Measurements from ENCODE around the gene MEX3A.
A peak's percentile ranks its signal among the peaks of the same experiment; 100 is the strongest.
"Not testable (repeated sequence)": the region's sequence is repeated elsewhere in the genome, so short reads cannot be mapped to it uniquely, and the experiment has no call there.

Gene MEX3A

GRCh38 chr1:156118177-156118868, 36.1 kb upstream of the MEX3A start:
- DNase-seq (ENCODE audit: low read depth), result no peak

- no peak for DNase-seq (ENCODE audit: low read depth)
Observed at GRCh38 chr1:156117414-156118176, 35.3 kb upstream of the MEX3A start.

GRCh38 chr1:156116731-156117130, 34.5 kb upstream of the MEX3A start:
- DNase-seq (ENCODE audit: low read depth), result not testable (repeated sequence)

- DNase-seq (ENCODE audit: low read depth), result no peak
Observed at GRCh38 chr1:156115514-156116374, 33.5 kb upstream of the MEX3A start.

GRCh38 chr1:156114919-156115513, 32.8 kb upstream of the MEX3A start:
- no peak for DNase-seq (ENCODE audit: low read depth)

GRCh38 chr1:156114101-156114918, 32.0 kb upstream of the MEX3A start, which contains the start of gene LMNA:
TSS of gene LMNA (plus strand) at chr1:156114711. CDS start at chr1:156114919, 208 bp downstream.
- peak; percentile 72 for DNase-seq (ENCODE audit: low read depth)

GRCh38 chr1:156113282-156113950, 31.2 kb upstream of the MEX3A start:
- DNase-seq (ENCODE audit: low read depth), result no peak

- no peak for DNase-seq (ENCODE audit: low read depth)
Observed at GRCh38 chr1:156112276-156113137, 30.2 kb upstream of the MEX3A start.

GRCh38 chr1:156111355-156111962, 29.2 kb upstream of the MEX3A start:
- DNase-seq (ENCODE audit: low read depth), result no peak

- no peak for DNase-seq (ENCODE audit: low read depth)
Observed at GRCh38 chr1:156110252-156110651, 28.0 kb upstream of the MEX3A start.

GRCh38 chr1:156108664-156109241, 26.5 kb upstream of the MEX3A start:
- DNase-seq (ENCODE audit: low read depth), result no peak

GRCh38 chr1:156108057-156108456, 25.8 kb upstream of the MEX3A start:
- no peak for DNase-seq (ENCODE audit: low read depth)

GRCh38 chr1:156106624-156107488, 24.6 kb upstream of the MEX3A start:
- no peak for DNase-seq (ENCODE audit: low read depth)

GRCh38 chr1:156104861-156105832, 22.9 kb upstream of the MEX3A start:
- no peak for DNase-seq (ENCODE audit: low read depth)

GRCh38 chr1:156104065-156104810, 22.0 kb upstream of the MEX3A start:
- DNase-seq (ENCODE audit: low read depth), result no peak

- DNase-seq (ENCODE audit: low read depth), result no peak
Observed at GRCh38 chr1:156103521-156103947, 21.3 kb upstream of the MEX3A start.
